HCT116 (cell line): Measurements from ENCODE around the gene ZNF503.

Experiments used
- EGR1 ChIP-seq: IDR thresholded peaks from 2 replicates; pipeline ENCODE4 v1.6.1; 2012; ENCODE audit warnings: low read depth
- POLR2A ChIP-seq: IDR thresholded peaks from 2 replicates; pipeline ENCODE4 v1.7.0; 2011; ENCODE audit warnings: borderline replicate concordance; ENCODE audit not compliant: insufficient read depth, insufficient read length; ENCODE audit errors: extremely low read depth
- POLR2AphosphoS5 ChIP-seq: IDR thresholded peaks from 2 replicates; pipeline ENCODE4 v1.6.1; 2011; ENCODE audit warnings: mild to moderate bottlenecking, low read depth, low read length, moderate library complexity
- ZFX ChIP-seq: fragments of 450-650 bp; IDR thresholded peaks from 2 replicates; pipeline ENCODE4 v1.6.1; 2017
- TF ChIP-seq, protein P1 (sequence below), 3 experiments: fragments of 200-600 bp in 1 of 3; sonication (generic) in 1 of 3; IDR thresholded peaks in 2 of 3; conservative IDR thresholded peaks in 1 of 3; 2 replicates each; pipeline ENCODE4 v1.5.1; 2012 to 2017; ENCODE audit warnings: low read depth in 2 of 3, low read length in 2 of 3, antibody characterized with exemption in 1 of 3, borderline replicate concordance in 1 of 3, control low read depth in 1 of 3, mild to moderate bottlenecking in 1 of 3, mixed read lengths in 1 of 3, mixed run types in 1 of 3, moderate library complexity in 1 of 3; ENCODE audit not compliant: insufficient read depth in 1 of 3

DNA sequence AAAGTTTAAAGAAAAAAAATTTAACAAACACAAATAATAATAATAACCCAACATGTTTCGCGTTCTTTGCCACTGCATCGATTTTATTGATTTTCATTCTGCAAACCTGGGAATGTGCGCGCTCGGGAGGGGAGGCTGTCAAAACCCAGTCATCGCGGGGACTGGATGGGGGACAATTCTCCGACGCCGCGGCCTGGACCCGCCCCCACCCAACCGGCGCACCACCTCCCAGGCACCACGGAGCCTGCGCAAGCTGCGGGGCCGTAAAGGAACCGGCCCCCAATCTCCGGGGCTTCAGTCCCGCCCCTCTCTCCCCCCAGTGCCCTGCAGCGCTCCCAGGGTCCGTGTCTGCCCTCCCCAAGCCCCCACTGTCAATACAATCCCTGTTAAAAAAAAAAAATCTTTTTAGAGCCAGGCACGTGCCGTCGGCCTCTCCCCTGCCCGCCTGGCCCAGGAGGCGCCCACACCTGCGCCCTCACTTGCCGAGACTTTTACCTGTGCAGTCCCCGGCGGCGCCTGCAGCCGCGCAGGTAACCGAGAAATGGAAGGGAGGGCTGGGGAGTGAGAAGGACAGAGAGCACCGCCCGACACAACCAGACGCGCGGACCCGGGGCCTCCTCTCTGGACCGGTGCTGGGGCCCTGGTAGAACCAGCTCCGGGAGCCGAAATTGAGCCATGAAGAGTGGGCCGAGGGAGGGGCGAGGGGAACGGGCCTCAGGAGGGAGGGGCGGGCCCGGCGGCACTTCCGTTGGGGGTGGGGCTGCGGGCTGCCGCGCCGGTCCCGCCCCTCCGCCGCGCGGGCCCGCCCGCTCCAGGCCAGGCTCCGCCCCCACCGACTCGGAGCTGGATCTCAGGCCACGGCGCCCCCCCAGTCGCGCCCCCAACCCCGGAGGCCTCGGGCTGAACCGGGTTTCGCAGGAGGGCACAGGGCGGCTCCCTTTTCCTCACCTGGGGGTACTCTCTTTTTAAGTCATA lies 7.6 kb upstream of the ZNF503 start:
- TF ChIP-seq, protein P1, sequence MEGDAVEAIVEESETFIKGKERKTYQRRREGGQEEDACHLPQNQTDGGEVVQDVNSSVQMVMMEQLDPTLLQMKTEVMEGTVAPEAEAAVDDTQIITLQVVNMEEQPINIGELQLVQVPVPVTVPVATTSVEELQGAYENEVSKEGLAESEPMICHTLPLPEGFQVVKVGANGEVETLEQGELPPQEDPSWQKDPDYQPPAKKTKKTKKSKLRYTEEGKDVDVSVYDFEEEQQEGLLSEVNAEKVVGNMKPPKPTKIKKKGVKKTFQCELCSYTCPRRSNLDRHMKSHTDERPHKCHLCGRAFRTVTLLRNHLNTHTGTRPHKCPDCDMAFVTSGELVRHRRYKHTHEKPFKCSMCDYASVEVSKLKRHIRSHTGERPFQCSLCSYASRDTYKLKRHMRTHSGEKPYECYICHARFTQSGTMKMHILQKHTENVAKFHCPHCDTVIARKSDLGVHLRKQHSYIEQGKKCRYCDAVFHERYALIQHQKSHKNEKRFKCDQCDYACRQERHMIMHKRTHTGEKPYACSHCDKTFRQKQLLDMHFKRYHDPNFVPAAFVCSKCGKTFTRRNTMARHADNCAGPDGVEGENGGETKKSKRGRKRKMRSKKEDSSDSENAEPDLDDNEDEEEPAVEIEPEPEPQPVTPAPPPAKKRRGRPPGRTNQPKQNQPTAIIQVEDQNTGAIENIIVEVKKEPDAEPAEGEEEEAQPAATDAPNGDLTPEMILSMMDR (IDR thresholded peaks at IDR 0.05 in 2 of 3, conservative IDR thresholded peaks at IDR 0.05 in 1 of 3; ENCODE audit: borderline replicate concordance in 1 of 3, insufficient read depth in 1 of 3, low read depth in 2 of 3, low read length in 2 of 3) = peak in 1 of 3 experiments; percentile 20; a peak in 1 of 6 replicates
- TF ChIP-seq POLR2AphosphoS5 (peak; percentile 65), EGR1 (no peak), ZFX (peak; percentile 81), POLR2A (no peak)
